HEK293 (cell line): ENCODE data around the gene BEST2.

ENCODE experiments used
- BCL11A ChIP-seq: fragments of 450-650 bp; formaldehyde crosslinking; IDR thresholded peaks from 2 replicates; pipeline ENCODE4 v1.5.1; 2016; ENCODE audit warnings: low read depth, missing biosample characterization, missing genetic modification characterization
- GFI1B ChIP-seq: fragments of 450-650 bp; formaldehyde crosslinking; IDR thresholded peaks from 2 replicates; pipeline ENCODE4 v1.5.1; 2016; ENCODE audit warnings: missing biosample characterization, missing genetic modification characterization
- IKZF3 ChIP-seq: fragments of 450-650 bp; IDR thresholded peaks from 2 replicates; pipeline ENCODE4 v1.5.0; 2018; ENCODE audit warnings: missing biosample characterization, mild to moderate bottlenecking, missing genetic modification characterization, moderate library complexity
- MEIS1 ChIP-seq: sonication (generic); formaldehyde crosslinking; IDR thresholded peaks from 2 replicates; pipeline ENCODE4 v1.8.1; 2022; ENCODE audit warnings: missing genetic modification reagents, mild to moderate bottlenecking, borderline replicate concordance
- PRDM6 ChIP-seq: fragments of 450-650 bp; formaldehyde crosslinking; IDR thresholded peaks from 2 replicates; pipeline ENCODE4 v1.5.1; 2017; ENCODE audit warnings: missing biosample characterization, missing genetic modification characterization
- SALL2 ChIP-seq: fragments of 450-650 bp; formaldehyde crosslinking; IDR thresholded peaks from 2 replicates; pipeline ENCODE4 v1.5.0; 2017; ENCODE audit warnings: missing biosample characterization, mild to moderate bottlenecking, missing genetic modification characterization, borderline replicate concordance
- SP2 ChIP-seq: fragments of 450-650 bp; formaldehyde crosslinking; IDR thresholded peaks from 2 replicates; pipeline ENCODE4 v1.5.1; 2016; ENCODE audit warnings: missing biosample characterization, missing genetic modification characterization
- TRIM28 ChIP-seq: IDR thresholded peaks from 2 replicates; pipeline ENCODE4 v1.6.1; 2011; ENCODE audit warnings: low read length, control low read depth, borderline replicate concordance
- YY1 ChIP-seq: fragments of 450-650 bp; formaldehyde crosslinking; IDR thresholded peaks from 2 replicates; pipeline ENCODE4 v1.5.1; 2018; ENCODE audit warnings: missing biosample characterization, missing genetic modification characterization
- ZBTB6 ChIP-seq: fragments of 450-650 bp; formaldehyde crosslinking; IDR thresholded peaks from 2 replicates; pipeline ENCODE4 v1.5.1; 2017; ENCODE audit warnings: missing biosample characterization, missing genetic modification characterization
- ZNF114 ChIP-seq: fragments of 450-650 bp; formaldehyde crosslinking; IDR thresholded peaks from 2 replicates; pipeline ENCODE4 v1.5.0; 2017; ENCODE audit warnings: missing biosample characterization, missing genetic modification characterization
- ZNF169 ChIP-seq: fragments of 450-650 bp; formaldehyde crosslinking; IDR thresholded peaks from 2 replicates; pipeline ENCODE4 v1.5.1; 2016; ENCODE audit warnings: missing biosample characterization, missing genetic modification characterization
- ZNF175 ChIP-seq: fragments of 450-650 bp; formaldehyde crosslinking; IDR thresholded peaks from 2 replicates; pipeline ENCODE4 v1.5.1; 2016; ENCODE audit warnings: missing biosample characterization, missing genetic modification characterization
- ZNF184 ChIP-seq: fragments of 450-650 bp; IDR thresholded peaks from 2 replicates; pipeline ENCODE4 v1.5.1; 2018; ENCODE audit warnings: missing biosample characterization, mild to moderate bottlenecking, missing genetic modification characterization
- ZNF19 ChIP-seq: fragments of 450-650 bp; formaldehyde crosslinking; IDR thresholded peaks from 2 replicates; pipeline ENCODE4; 2016; ENCODE audit warnings: missing biosample characterization, missing genetic modification characterization, low read depth
- ZNF239 ChIP-seq: fragments of 450-650 bp; formaldehyde crosslinking; IDR thresholded peaks from 2 replicates; pipeline ENCODE4 v1.5.1; 2016; ENCODE audit warnings: missing biosample characterization, missing genetic modification characterization
- ZNF266 ChIP-seq: fragments of 450-650 bp; formaldehyde crosslinking; IDR thresholded peaks from 2 replicates; pipeline ENCODE4 v1.5.1; 2016; ENCODE audit warnings: missing biosample characterization, missing genetic modification characterization, low read depth
- ZNF311 ChIP-seq: fragments of 450-650 bp; formaldehyde crosslinking; IDR thresholded peaks from 2 replicates; pipeline ENCODE4 v1.5.1; 2017; ENCODE audit warnings: missing biosample characterization, missing genetic modification characterization, borderline replicate concordance
- ZNF324 ChIP-seq: fragments of 450-650 bp; formaldehyde crosslinking; IDR thresholded peaks from 2 replicates; pipeline ENCODE4 v1.5.1; 2016; ENCODE audit warnings: missing biosample characterization, missing genetic modification characterization
- ZNF341 ChIP-seq: fragments of 450-650 bp; formaldehyde crosslinking; IDR thresholded peaks from 2 replicates; pipeline ENCODE4; 2016; ENCODE audit warnings: low read depth, missing biosample characterization, missing genetic modification characterization
- ZNF433 ChIP-seq: fragments of 450-650 bp; formaldehyde crosslinking; IDR thresholded peaks from 2 replicates; pipeline ENCODE4 v1.5.1; 2016; ENCODE audit warnings: missing biosample characterization, missing genetic modification characterization, low read depth
- ZNF549 ChIP-seq: fragments of 450-650 bp; IDR thresholded peaks from 2 replicates; pipeline ENCODE4 v1.5.1; 2018; ENCODE audit warnings: missing biosample characterization, missing genetic modification characterization, mild to moderate bottlenecking, inconsistent platforms, moderate library complexity
- ZNF600 ChIP-seq: fragments of 450-650 bp; formaldehyde crosslinking; IDR thresholded peaks from 2 replicates; pipeline ENCODE4 v1.5.1; 2016; ENCODE audit warnings: missing biosample characterization, missing genetic modification characterization
- ZNF677 ChIP-seq: fragments of 450-650 bp; IDR thresholded peaks from 2 replicates; pipeline ENCODE4 v1.5.0; 2018; ENCODE audit warnings: missing biosample characterization, mild to moderate bottlenecking, missing genetic modification characterization, moderate library complexity
- TF ChIP-seq, protein P1 (sequence below): fragments of 450-650 bp; formaldehyde crosslinking; IDR thresholded peaks from 2 replicates; pipeline ENCODE4 v1.5.1; 2016; ENCODE audit warnings: missing biosample characterization, missing genetic modification characterization
- TF ChIP-seq, protein P2 (sequence below): fragments of 450-650 bp; formaldehyde crosslinking; IDR thresholded peaks from 2 replicates; pipeline ENCODE4 v1.5.1; 2016; ENCODE audit warnings: missing biosample characterization, missing genetic modification characterization
- TF ChIP-seq, protein P3 (sequence below): fragments of 450-650 bp; formaldehyde crosslinking; IDR thresholded peaks from 2 replicates; pipeline ENCODE4 v1.5.1; 2016; ENCODE audit warnings: missing biosample characterization, missing genetic modification characterization
- TF ChIP-seq, protein P4 (sequence below): fragments of 450-650 bp; formaldehyde crosslinking; IDR thresholded peaks from 2 replicates; pipeline ENCODE4 v1.5.1; 2016; ENCODE audit warnings: missing biosample characterization, missing genetic modification characterization

BEST2 gene

DNA sequence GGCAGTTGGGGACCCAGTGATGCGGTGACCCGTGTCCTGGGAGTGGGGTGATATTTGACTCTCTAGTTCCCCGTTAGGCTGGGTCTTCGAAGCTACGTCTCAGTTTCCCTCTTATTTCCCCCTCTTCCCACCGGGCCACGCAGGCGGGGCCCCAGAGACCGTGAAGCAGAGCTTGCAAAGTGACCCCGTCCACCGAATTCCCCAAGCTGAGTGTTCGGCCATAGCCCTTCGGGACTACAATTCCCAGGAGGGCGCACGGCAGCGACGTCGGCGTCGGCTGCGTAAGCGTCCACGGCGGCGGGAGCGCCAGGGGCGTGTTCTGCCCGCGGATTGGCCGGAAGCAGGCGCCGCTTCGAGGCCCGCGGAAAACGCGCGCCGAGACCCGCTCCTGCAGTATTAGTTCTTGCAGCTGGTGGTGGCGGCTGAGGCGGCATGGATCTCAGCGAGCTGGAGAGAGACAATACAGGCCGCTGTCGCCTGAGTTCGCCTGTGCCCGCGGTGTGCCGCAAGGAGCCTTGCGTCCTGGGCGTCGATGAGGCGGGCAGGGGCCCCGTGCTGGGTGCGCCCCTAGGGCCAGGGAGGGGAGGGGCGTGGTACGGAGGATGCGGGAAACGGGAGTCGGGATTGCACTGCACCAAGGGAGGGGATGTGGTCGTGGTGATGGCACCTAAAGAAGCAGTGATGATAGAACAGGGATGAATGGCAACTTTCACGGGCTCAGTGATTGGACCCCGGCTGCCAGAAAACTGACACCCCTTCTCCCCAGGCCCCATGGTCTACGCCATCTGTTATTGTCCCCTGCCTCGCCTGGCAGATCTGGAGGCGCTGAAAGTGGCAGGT is 54.9 kb downstream of the BEST2 start, which contains the start of gene RNASEH2A (continued):
- TF ChIP-seq, protein P1, sequence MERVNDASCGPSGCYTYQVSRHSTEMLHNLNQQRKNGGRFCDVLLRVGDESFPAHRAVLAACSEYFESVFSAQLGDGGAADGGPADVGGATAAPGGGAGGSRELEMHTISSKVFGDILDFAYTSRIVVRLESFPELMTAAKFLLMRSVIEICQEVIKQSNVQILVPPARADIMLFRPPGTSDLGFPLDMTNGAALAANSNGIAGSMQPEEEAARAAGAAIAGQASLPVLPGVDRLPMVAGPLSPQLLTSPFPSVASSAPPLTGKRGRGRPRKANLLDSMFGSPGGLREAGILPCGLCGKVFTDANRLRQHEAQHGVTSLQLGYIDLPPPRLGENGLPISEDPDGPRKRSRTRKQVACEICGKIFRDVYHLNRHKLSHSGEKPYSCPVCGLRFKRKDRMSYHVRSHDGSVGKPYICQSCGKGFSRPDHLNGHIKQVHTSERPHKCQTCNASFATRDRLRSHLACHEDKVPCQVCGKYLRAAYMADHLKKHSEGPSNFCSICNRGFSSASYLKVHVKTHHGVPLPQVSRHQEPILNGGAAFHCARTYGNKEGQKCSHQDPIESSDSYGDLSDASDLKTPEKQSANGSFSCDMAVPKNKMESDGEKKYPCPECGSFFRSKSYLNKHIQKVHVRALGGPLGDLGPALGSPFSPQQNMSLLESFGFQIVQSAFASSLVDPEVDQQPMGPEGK (tag by site-specific recombination): peak; percentile 86
- TF ChIP-seq SP2: peak; percentile 77
- TF ChIP-seq, protein P2, sequence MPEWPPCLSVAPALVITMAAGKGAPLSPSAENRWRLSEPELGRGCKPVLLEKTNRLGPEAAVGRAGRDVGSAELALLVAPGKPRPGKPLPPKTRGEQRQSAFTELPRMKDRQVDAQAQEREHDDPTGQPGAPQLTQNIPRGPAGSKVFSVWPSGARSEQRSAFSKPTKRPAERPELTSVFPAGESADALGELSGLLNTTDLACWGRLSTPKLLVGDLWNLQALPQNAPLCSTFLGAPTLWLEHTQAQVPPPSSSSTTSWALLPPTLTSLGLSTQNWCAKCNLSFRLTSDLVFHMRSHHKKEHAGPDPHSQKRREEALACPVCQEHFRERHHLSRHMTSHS (tag by site-specific recombination): no peak
- TF ChIP-seq ZNF114 (tag by site-specific recombination): no peak
- peak; percentile 82 for TF ChIP-seq ZNF600 (tag by site-specific recombination)
- TF ChIP-seq ZNF19 (tag by site-specific recombination): no peak
- TF ChIP-seq PRDM6: no peak
- no peak; the same call in 1 of the 2 replicates for TF ChIP-seq ZNF324
- peak; percentile 42; the same call in 1 of the 2 replicates for TF ChIP-seq YY1 (tag by site-specific recombination)
- no peak for TF ChIP-seq MEIS1 (CRISPR knock-in tag)
- no peak for TF ChIP-seq ZNF175 (tag by site-specific recombination)
- no peak for TF ChIP-seq SALL2 (tag by site-specific recombination)
- no peak for TF ChIP-seq ZNF677 (tag by site-specific recombination)
- TF ChIP-seq, protein P3, sequence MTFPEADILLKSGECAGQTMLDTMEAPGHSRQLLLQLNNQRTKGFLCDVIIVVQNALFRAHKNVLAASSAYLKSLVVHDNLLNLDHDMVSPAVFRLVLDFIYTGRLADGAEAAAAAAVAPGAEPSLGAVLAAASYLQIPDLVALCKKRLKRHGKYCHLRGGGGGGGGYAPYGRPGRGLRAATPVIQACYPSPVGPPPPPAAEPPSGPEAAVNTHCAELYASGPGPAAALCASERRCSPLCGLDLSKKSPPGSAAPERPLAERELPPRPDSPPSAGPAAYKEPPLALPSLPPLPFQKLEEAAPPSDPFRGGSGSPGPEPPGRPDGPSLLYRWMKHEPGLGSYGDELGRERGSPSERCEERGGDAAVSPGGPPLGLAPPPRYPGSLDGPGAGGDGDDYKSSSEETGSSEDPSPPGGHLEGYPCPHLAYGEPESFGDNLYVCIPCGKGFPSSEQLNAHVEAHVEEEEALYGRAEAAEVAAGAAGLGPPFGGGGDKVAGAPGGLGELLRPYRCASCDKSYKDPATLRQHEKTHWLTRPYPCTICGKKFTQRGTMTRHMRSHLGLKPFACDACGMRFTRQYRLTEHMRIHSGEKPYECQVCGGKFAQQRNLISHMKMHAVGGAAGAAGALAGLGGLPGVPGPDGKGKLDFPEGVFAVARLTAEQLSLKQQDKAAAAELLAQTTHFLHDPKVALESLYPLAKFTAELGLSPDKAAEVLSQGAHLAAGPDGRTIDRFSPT: peak; percentile 48; the same call in 1 of the 2 replicates
- no peak for TF ChIP-seq TRIM28
- TF ChIP-seq ZNF549 (tag by site-specific recombination): no peak
- TF ChIP-seq ZNF341 (tag by site-specific recombination): peak; percentile 60
- no peak for TF ChIP-seq ZNF433
- no peak for TF ChIP-seq ZBTB6 (tag by site-specific recombination)
- TF ChIP-seq, protein P4, sequence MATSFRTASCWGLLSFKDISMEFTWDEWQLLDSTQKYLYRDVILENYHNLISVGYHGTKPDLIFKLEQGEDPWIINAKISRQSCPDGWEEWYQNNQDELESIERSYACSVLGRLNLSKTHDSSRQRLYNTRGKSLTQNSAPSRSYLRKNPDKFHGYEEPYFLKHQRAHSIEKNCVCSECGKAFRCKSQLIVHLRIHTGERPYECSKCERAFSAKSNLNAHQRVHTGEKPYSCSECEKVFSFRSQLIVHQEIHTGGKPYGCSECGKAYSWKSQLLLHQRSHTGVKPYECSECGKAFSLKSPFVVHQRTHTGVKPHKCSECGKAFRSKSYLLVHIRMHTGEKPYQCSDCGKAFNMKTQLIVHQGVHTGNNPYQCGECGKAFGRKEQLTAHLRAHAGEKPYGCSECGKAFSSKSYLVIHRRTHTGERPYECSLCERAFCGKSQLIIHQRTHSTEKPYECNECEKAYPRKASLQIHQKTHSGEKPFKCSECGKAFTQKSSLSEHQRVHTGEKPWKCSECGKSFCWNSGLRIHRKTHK (tag by site-specific recombination): no peak
- no peak for TF ChIP-seq GFI1B (tag by site-specific recombination)
- no peak for TF ChIP-seq ZNF266 (tag by site-specific recombination)
- TF ChIP-seq BCL11A (tag by site-specific recombination): peak; percentile 76; the same call in 1 of the 2 replicates
- TF ChIP-seq ZNF169 (tag by site-specific recombination): no peak
- TF ChIP-seq ZNF239 (tag by site-specific recombination): peak; percentile 75; the same call in 1 of the 2 replicates
- no peak for TF ChIP-seq ZNF311 (tag by site-specific recombination)
- TF ChIP-seq IKZF3 (tag by site-specific recombination): 0 out of 2 replicates have a peak, but pooled peaks have one; percentile 2
- no peak for TF ChIP-seq ZNF184 (tag by site-specific recombination)
